GM19372 (cell line): ENCODE data around the gene AFDN.
"Not testable (repeated sequence)": the region's sequence is repeated elsewhere in the genome, so short reads cannot be mapped to it uniquely, and the experiment has no call there.

ENCODE experiments used
- ATAC-seq: cut with Tn5 transposase; IDR thresholded peaks from one replicate; pipeline ENCODE4 v1.9.1; 2021; ENCODE audit warnings: mild to moderate bottlenecking, low read depth, moderate library complexity; ENCODE audit not compliant: unreplicated experiment

AFDN gene

DNA sequence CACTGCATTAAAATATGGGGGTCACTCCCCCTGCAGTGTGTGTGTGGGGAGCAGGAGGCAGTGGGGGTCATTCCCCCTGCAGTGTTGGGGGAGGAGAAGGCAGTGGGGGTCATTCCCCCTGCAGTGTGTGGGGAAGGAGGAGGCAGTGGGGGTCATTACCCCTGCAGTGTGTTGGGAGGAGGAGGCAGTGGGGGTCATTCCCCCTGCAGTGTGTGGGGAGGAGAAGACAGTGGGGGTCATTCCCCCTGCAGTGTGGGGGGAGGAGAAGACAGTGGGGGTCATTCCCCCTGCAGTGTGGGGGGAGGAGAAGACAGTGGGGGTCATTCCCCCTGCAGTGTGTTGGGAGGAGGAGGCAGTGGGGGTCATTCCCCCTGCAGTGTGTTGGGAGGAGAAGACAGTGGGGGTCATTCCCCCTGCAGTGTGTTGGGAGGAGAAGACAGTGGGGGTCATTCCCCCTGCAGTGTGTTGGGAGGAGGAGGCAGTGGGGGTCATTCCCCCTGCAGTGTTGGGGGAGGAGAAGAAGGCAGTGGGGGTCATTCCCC lies 149.5 kb downstream of the AFDN start:
- ATAC-seq, result not testable (repeated sequence)

DNA sequence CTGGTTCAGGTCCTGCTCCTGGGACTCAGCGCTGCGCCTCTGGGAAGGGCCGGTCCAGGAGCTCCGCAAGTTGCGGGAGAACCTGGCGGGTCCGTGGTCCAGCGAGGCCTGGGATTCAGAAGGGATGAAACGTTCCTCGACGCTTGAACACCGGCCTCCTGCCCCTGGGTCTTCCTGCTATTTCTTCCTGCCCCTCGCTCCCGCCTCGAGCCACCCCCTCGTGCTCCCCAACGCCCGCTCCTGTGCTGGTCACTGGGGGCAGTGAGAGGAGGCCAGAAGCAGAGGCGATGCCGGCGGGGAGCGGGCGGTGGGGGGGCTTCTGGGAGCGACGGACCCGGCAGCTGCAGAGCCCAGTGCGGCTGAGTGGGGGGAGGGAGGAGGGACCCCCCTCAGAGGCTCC lies 150.0 kb downstream of the AFDN start:
- no peak for ATAC-seq

DNA sequence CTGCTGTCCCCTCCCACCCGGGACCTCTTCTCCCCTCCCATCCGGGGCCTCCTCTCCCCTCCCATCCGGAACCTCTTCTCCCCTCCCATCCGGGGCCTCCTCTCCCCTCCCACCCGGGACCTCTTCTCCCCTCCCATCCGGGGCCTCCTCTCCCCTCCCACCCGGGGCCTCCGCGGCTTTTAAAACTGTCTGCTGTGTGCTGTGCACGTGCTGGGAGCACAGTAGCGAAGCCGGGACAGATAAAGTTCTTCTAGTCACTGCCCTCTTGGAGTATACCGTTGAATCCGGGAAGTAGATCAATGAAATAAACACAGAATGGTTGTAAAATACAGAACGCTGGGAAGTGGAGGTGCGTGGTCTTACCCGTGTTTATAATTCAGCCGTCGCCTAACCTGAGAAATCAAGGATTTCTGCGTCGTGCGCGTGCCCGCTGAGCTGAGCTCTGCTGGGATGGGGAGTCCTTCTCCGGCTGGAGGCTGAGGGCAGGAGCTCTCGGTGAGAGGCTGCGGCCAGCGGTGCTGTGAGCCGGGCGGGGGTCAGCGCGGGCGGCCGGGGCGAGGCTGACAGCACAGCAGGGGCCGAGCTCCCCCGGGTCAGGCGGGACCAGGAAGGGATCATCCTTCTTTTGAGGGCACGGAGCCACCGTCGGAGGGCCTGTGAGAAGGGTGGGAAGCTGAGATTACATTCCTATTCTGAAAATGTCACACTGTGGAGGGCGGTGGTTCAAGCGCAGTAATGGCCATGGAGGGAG lies 151.2 kb downstream of the AFDN start:
- no peak for ATAC-seq

DNA sequence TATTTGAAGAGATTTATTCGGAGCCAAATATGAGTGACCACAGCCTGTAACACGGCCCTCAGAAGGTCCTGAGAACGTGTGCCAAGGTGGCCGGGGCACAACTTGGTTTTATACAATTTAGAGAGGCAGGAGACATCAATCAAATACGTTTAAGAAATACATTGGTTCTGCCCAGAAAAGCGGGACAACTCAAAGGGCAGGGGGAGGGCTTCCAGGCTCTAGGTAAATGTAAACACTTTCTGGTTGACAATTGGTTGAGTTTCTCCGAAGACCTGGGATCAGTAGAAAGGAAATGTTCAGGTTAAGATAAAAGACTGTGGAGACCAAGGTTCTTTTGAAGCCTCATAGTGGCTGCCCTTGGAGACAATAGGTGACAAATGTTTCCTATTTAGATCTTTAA lies 151.9 kb downstream of the AFDN start:
- no peak for ATAC-seq

DNA sequence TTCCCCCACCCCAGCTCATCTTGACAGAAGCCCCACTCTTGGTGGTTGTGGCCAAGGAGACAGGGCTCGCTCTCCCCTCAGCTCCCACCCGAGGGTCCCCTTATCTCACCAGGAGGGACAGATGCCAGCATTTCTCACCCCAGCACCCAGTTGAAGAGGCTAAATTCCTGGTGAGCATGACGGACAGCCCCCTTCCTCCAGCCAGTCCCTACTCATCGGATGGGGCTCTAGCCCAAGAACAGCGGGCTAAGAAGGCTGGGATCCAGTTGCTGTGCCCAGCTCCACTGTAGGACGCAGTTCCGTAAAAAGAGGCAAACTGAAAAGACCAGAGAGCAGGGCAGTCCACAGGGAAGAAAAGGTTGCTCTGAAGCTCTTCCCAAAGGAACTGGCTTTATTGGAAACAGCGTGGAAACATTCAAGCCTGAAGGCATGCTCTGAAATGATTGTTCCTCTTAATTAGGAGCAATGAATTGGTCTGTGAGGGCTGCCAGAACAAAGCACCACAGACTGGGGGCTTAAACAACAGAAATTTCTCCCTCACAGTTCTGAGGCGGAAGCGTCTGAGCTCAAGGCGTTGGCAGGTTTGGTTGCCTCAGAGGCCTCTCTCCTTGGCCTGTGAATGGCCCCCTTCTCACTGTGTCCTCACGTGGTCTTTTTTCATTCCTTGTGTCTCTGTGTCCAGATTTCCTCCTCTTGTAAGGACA lies 152.9 kb downstream of the AFDN start:
- ATAC-seq, result no peak

DNA sequence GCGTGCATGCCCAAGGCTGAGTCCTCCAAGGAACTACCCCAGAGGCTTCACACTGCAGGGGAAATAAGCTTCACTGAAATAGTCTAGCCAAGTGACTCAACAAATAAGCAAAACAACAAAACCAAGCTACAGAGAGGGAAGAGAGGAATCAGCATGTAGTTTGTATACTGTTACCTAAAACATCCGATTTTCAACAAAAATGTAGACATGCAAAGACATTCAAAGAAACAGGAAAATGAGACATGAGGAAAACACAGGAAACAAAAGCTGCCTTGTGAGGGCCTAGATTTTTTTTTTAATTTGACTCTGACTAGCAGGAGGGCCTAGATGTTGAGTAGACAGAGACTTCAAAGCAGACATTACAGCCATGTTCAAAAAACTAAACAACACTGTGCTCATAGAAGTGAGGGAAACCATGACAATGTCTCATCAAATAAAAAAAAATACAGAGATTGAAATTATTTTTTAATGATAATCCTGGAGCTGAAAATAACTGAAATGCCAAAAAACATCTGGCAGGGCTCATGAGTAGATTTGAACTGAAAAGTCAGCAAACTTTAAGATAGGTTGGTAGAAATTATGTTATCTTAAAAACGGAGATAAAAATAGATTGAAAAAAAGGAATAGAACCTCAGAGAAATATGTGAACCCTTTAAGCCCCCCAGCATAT lies 154.3 kb downstream of the AFDN start:
- no peak for ATAC-seq

DNA sequence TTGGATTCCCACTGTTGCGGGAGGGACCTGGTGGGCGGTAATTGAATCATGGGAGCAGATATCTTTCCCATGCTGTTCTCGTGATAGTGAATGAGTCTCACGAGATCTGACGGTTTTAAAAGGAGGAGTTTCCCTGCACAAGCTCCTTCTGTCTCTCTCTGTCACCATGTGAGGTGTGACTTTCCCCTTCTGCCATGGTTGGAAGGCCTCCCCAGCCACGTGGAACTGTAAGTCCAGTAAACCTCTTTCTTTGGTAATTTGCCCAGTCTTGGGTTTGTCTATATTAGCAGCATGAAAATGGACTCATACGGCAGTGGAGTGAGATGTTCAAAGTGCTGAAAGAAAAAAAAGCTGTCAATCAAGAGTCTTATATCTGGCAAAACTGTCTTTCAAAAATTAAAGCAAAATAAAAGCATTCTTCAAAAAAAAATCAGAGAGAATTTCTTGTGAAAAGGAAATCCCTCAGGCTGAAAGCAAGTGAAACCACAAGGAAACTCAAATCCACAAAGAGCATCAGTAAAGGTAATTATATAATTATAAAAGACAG lies 155.3 kb downstream of the AFDN start:
- no peak for ATAC-seq

DNA sequence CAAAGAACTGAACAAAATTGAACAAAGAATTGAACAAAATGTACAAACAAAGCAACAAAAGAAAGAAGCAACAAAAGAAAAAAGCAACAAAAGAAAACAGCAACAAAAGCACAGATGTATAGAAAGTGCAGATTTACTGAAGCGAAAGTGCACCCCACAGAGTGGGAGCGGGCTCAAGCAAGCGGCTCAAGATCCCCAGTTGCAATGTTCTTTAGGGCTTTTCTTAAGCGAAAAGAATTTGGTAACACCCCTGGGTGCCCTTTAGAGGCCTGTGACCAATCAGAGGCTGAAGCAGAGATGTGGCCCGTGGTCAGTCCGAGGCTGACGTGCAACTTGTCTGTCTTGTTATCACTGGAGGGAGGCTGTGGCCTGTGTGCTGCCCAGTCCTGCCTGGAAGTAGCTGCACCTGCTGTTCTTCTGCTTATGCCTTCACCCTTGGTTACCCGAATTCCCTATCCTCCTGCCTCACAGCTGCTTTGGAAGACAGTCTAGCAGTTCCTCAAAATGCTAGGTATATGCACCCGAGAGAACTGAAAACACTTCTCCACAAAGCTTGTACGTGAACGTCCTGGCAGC lies 157.5 kb downstream of the AFDN start:
- ATAC-seq, result no peak

DNA sequence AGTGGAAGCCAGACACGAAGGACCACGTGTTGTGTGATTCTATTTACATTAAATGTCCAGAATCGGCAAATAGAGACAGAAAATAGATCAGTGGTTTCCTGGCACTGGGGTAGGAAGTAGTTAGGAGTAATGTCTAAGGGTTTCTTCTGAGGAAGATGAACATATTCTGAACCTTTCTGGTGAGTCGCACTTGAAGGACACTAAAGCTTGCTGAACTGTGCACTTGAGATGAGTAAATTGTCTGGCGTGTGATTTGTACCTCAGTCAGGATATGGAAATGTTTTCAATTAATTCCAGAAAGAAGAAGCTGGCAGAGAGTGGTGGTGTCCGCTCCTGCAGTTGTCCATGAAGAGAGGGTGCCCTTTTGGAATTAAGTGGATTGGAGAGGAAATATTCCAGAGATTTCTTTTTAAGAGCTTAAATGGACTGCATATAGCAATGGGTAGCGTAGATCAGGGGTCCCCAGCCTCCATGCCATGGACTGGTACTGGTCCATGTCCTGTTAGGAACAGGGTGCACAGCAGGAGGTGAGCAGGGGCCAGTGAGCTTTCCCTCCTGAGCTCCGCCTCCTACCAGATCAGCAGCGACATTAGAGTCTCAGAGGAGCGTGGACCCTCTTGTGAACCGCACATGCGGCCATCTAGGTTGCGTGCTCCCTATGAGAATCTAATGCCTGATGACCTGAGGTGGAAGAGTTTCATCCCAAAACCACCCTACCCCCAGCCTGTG lies 158.3 kb downstream of the AFDN start:
- ATAC-seq, result no peak

DNA sequence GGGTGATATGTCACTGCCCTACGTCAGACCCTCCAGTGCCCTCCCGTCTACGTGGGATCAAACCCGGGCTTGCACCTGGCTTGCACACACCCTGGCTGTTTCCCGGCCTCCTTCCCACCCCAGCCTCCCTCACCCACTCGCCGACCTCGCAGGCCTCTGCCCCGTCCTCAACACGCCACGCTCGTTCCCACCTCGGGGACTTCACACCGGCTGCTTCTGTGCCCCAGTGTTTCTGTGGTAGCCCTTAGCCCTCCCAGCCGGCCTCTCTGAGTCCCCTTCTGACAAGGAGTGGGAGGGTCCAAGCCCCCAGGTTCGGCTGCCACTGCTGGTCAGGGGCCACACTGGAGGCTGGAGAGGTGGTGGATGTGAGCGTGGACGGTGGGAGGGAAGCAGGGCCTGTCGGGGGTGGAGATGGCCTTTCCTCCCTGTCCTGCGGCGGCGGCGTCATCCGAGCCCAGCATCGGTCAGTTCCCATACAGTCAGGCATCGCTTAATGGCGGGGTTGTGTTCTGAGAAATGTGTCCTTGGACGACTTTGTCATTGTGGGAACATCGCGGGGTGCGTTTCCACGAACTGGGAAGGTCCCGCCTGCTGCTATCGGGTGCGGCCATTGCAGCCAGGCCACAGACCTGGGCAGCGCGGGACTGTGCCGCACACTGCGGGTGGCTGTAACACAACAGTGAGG lies 159.3 kb downstream of the AFDN start:
- ATAC-seq, result no peak

DNA sequence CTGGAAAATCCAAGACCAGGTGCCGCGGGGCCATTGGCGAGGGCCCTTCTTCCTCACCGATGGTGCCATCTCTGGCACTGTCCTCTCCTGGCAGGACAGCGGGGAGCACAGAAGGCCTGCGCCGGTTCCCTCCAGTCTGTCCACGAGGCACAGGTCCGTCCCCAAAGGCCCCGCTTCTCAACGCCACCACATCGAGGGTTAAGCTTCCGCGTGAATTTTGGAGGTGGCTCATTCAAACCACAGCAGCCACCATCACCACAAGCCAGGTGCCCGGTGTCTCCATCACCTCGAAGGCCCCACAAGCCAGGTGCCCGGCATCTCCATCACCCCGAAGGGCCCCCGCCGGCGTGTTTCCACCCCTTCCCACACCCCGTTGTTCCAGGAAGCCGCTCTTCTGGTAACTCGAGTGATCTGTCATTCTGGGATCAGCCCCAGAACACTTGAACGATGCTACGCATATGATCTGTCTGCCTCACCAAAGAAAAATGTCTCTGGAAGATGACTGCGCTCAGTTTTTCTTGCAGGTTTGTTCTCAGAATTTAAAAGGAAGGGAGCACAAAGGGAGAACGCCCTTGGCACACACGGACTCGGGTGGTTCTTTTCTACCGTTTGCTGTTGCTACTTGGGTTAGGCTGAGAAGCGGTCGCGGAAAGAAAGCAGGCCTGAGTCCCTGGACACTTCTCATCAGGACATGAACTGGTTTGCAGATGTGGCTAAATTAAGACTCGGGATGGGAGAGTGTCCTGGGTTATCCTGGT lies 160.9 kb downstream of the AFDN start:
- no peak for ATAC-seq

DNA sequence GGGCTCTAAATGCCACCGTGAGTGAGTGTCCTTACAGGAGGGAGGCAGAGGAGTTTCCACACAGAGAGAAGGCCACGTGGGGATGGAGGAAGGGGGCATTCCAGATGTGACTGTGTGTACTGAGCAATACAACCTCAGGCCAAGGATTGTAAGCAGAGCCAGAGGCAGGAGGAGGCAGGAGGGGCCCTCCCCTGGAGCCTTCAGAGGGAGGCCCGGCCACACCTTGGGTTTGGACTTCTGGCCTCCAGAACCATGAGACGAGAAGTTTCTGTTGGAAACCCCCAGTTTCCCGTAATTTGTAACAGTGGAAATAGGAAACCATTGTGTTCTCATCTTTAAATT lies 161.4 kb downstream of the AFDN start:
- ATAC-seq, result no peak

DNA sequence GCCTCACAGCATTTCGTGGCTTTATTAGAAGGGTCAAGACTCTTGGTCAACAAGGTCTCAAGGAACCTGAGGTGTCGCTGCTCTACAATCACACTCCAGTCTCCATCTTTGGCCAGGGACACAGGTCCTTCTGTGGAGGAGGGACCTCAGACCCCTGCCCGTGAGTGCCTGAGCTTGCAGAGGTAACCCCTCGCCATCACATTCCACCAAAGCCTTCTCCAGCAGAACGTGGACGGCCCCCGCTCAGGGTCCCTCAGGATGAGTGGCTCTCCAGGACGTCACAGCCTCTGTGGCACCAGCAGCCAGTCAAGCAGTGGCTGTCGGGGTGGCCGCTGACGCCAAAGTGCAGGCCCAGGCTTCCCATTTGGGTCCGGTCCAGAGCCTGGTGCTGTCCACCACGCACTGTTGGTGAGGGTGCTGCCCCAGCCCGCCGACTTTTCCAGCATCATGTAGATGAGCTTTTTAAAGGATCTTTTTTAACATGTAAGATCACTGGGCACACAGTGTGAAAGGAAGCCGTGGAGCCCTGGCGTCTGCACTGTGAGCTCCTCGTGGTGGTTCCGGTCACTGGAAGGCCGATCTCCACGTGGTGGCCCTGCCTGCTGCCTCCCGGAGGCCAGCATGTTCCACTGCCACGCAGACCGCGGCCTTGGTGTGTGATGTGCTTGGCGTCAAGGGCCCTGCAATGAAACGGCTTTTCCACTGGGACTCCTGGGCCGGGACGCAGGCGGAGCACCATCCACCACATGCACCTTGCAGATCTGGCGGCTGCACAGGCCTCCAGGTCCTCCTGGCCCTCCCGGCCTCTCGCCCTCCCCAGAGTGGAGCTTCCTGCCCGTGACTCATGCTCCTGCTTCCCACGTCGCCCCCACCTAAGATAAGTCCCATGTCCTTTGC lies 162.5 kb downstream of the AFDN start:
- ATAC-seq, result no peak

DNA sequence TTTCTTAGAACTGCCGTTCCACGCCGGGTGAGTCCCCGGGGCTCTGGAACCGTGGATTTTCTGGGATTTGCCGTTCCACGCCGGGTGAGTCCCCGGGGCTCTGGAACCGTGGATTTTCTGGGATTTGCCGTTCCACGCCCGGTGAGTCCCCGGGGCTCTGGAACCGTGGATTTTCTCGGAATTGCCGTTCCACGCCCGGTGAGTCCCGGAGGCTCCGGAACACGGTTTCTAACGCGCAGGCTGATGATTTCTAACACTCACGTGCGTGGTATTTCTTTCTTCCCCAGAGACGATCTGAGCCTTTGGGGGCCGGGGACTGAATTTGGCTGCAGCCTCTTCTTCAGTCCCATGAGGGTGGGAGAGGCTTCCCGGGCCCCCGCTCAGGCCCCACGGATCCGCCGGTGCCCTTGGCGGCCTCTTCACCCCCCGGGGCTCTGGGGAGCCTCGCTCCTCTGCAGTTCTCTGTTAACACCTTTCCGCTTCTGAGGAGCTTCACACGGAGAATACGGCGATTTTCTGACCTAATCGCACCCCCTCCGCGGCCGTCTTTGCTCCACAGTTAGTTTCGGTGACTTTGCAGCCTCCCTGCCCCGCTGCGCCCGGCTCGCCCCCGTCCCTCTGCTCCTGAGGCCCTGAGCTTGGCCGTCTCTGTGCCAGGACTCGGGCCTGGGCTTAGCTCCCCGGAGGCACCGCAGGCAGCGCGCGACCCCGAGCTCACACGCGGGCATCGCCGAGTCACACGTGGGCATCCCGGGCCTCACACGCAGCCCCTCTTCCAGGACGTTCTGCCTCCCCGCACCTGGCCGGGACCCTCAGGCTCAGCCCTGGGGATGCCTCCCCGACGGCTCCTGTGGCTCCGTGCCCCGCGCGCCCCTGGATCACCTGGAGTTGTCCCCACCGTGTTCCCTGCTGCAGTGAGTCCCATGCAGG lies 163.6 kb downstream of the AFDN start:
- ATAC-seq, result no peak

DNA sequence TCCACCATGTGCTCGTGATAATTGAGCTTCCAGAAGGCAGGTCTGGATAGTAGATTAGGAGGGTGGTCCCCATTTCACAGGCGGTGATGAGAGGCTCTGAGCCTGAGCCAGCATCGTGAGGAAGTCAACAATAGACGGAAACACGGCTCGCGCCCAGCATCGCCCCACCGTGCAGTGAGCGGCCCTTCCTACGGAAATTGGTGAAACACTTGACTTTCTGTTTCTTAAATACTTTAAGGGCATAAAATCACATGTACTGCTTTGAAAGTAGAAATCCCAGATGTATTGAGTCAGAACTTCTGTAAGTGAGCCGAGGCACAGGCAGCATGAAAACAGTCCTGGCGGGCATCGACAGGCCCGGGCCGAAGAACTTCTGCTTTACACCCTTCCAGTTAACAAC lies 166.5 kb downstream of the AFDN start:
- no peak for ATAC-seq

DNA sequence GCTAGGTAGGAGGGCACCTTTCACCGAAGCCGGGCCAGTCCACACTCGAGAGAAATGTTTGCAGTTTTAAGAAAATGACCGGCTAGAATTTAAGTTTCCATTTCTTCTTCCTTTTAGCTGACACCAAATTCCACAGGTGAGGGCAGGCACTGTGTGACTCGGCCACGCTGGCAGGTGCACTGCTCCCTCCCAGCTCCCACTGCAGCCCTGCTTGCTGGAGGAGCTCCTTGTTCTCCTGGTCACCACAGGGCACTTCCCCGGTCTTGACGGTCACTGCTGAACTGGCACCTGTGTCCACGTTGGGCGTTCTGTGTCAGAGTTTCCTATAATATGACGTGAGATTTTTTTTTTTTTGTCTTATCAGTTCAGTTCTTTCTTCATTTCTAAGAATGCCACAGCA lies 167.1 kb downstream of the AFDN start:
- no peak for ATAC-seq

DNA sequence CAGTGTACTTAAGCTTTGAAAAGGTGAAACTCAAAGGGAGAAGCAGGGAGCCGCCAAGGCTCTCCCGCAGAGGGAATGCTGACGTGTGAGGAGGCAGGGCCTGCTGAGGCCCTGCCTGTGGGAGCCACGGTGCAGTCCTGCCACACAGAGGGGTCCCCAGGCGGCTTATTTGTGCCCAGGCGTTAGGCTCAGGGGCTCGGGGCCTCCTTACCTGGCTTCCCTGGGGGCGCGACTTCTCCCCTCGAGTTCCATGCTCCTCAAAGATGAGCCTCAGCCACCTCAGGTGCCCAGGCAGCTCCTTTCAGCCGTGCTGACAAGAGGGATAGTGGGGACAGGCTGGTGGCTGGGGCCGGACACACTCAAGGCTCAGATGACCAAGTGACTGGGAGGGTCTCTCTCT lies 168.6 kb downstream of the AFDN start:
- ATAC-seq, result no peak
